ENCODE data around the gene MON1B.

DNA sequence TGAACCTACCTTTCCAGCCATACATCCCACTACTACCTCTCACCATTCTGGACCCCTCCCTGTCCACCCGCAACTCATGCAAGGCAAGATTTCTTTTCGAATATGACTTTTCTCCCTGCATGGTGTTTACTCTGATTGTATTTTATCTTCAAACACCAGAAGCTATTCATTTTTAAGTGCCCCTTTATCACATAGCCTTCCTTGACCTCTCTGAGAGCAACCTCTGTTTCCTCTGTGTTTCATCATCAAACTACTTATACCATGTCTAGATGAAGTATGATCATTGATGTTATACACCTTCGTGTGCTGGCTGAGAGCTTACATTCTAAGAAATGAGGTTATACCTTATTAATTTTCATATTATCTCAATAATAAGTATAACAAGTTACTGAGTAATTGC is 40.1 kb downstream of the MON1B start:
- no peak for TF ChIP-seq POLR2A (IDR thresholded peaks at IDR 0.05)
- TF ChIP-seq, protein P1, sequence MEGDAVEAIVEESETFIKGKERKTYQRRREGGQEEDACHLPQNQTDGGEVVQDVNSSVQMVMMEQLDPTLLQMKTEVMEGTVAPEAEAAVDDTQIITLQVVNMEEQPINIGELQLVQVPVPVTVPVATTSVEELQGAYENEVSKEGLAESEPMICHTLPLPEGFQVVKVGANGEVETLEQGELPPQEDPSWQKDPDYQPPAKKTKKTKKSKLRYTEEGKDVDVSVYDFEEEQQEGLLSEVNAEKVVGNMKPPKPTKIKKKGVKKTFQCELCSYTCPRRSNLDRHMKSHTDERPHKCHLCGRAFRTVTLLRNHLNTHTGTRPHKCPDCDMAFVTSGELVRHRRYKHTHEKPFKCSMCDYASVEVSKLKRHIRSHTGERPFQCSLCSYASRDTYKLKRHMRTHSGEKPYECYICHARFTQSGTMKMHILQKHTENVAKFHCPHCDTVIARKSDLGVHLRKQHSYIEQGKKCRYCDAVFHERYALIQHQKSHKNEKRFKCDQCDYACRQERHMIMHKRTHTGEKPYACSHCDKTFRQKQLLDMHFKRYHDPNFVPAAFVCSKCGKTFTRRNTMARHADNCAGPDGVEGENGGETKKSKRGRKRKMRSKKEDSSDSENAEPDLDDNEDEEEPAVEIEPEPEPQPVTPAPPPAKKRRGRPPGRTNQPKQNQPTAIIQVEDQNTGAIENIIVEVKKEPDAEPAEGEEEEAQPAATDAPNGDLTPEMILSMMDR (IDR thresholded peaks at IDR 0.05), result no peak

All from right lobe of liver (tissue), 4 donors.